HS-5 (cell line): ENCODE measurements around the gene CLOCK.
"Not testable (repeated sequence)": the region's sequence is repeated elsewhere in the genome, so short reads cannot be mapped to it uniquely, and the experiment has no call there.

Experiments used
- DNase-seq: peaks from one replicate; pipeline ENCODE4 v3.0.0-alpha.2; 2012; ENCODE audit warnings: low read depth

CLOCK gene, protein sequence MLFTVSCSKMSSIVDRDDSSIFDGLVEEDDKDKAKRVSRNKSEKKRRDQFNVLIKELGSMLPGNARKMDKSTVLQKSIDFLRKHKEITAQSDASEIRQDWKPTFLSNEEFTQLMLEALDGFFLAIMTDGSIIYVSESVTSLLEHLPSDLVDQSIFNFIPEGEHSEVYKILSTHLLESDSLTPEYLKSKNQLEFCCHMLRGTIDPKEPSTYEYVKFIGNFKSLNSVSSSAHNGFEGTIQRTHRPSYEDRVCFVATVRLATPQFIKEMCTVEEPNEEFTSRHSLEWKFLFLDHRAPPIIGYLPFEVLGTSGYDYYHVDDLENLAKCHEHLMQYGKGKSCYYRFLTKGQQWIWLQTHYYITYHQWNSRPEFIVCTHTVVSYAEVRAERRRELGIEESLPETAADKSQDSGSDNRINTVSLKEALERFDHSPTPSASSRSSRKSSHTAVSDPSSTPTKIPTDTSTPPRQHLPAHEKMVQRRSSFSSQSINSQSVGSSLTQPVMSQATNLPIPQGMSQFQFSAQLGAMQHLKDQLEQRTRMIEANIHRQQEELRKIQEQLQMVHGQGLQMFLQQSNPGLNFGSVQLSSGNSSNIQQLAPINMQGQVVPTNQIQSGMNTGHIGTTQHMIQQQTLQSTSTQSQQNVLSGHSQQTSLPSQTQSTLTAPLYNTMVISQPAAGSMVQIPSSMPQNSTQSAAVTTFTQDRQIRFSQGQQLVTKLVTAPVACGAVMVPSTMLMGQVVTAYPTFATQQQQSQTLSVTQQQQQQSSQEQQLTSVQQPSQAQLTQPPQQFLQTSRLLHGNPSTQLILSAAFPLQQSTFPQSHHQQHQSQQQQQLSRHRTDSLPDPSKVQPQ

DNA sequence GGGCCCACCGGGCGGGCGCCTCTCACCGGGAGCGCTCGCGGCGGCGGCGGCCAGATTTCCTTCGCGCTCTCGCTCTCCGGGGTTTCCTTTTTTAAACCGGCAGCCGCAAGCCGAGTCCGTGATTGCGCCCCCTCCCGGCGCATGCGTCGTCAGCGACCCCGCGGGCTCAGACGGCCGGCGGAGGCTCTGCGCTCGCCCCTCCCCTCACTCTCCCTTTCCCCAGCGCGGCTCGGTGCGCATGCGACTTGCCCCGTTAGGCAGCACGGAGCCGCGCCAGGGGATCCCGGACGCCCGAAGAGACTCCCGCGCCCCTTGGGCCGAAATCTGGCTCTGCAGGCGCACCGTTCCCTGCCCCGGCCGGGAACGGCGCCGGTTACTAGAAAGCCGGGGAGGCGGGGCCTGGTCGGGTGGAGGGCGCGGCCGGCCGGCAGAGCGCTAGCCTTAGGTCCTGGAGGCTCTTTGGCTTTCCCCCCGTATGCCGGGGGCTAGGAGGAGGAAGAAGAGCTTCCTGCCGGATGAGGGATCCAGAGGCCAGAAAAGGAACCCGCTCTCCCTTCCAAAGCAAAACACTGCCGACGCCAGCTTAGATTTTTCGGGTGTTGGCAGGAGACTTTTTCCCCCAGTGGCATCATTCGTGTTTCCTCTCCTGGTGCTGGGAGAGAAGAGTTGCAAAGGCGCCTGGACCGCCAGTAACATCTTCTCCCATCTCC is at the start of gene CLOCK:
TSS of gene CLOCK (minus strand) at position 154 of the 710 bp plus-strand sequence. CDS start 64,124 bp downstream, outside the sequence.
- no peak for DNase-seq

DNA sequence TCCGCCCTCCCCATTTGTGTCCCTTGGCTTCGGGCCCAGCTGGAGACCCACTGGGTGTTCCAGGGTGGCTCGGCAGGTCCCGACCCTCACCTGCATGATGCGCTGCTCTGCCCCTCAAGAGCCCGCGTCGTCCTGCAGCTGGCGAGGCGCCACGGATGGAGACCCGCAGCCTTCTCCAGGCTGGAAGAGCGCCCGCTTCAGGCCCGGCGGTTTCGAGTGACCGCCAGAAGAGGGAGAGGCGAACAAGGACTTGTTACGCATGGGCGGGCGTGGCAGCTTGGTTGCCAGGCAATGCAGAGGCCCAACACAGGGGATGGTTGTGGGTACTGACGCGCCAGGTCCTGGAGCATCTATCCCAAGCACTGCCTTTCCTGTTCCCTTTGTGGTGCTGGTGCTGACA is 45.3 kb upstream of the CLOCK start, which contains the start of gene PDCL2:
TSS of gene PDCL2 (minus strand) at position 232 of the 400 bp plus-strand sequence. CDS start at position 96, 136 bp downstream.
- no peak for DNase-seq

DNA sequence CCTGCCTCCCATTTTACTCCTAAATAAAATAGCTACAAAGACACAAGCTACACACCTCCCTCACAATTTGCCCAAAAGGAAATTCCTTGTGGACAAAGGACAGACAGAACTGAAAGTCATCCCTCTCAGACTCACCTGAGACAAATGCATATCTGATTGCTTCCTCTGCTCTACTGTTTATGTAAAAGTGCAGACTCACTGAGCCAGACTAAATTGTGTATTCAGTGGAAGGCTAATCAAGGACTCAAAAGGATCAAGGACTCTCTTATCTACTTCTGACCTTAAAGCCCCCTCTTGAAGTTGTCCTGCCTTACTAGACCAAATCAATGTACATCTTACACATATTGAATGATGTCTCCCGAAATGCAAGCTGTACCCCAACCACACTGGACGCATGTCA is 41.5 kb upstream of the CLOCK start:
- DNase-seq = no peak

DNA sequence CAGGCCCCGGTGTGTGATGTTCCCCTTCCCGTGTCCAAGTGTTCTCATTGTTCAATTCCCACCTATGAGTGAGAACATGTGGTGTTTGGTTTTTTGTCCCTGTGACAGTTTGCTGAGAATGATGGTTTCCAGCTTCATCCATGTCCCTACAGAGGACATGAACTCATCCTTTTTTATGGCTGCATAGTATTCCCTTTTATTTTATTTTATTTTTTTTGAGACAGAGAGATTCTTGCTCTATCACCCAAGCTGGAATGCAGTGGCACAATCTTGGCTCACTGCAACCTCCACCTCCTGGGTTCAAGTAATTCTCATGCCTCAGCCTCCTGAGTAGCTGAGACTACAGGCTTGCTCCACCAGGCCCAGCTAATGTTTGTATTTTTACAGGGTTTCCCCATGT is 36.1 kb upstream of the CLOCK start:
- not testable (repeated sequence) for DNase-seq

DNA sequence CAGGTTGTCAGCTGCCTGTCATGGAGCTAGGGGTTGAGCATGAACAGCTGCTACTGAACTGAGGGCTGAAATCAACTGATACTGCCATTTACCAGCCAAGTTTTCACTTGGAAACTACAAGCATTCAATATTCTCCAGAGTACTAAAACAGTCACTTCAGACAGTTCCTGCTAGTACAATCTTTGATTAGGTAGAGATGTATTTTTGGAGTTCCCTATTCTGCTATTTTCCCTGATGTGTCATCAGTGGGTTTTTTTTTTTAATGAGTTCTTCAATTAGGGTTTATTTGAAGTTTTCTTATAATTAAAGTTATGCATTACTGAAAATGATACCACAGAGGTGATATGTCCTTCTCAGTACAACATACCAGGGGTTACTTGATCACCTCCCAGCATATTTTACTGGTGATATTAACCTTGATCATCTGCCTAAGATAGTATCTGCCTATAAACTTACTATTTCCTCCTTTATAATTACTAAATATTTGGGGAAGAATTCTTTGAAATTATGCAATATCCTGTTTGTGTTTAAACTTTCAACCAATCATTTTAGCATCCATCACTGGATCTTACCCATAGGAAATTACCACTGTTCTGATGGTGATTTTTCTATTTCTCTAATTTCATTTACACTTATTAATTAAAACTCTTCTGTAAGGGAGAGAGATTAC is 31.8 kb upstream of the CLOCK start:
- DNase-seq = no peak

DNA sequence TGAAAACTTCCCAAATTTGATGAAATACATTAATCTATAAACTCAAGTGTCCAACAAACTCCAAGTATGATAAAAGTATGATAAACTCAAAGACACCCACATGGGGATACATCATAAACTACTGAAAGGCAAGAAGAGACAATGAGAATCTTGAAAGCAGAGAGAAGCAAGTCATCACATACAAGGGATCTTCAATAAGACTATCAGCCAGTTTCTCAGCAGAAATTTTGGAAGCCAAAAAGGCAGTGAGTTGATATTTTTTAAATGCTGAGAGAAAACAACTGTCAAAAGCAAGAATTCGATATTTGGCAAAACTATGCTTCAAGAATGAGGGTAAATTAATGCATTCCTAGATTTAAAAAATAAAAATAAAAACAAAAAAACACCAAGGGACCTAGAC is 28.8 kb upstream of the CLOCK start:
- no peak for DNase-seq

DNA sequence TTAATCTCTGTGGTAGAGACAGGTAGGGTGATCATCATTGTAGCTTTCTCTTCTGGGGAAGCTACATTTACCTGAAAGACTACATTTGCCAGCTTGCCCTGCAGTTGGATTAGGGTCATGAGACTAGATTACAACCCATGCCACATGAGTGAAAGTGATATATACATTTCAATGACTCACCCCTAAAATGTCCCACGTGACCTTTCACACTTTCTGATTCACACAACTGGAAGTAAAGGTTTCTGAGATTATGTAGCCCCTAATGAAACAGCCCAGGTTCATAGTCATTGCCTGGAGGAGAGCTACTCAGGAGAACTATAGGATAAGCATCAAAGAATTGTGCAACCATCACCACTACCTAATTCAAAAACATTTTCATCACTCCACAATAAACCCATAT is 27.5 kb upstream of the CLOCK start:
- DNase-seq = no peak

DNA sequence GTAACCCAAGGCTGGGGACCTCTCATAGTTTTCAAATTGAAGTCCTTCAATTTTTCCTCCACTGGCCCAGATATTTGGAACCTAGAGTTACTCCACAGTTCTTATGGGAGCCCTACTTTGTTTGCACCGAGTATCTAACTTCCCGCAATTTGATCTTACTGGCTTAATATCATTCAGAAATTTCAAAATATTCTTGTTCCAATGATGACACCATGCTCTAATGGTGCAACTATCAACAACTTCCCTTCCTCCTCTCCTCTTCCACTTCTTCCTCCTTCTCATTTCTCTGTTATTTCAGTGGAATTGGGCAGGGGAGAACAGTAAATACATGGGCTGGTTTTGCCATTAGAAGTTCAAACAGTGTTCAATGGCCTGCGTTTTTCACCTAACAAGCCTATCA is 25.1 kb upstream of the CLOCK start:
- DNase-seq = no peak

DNA sequence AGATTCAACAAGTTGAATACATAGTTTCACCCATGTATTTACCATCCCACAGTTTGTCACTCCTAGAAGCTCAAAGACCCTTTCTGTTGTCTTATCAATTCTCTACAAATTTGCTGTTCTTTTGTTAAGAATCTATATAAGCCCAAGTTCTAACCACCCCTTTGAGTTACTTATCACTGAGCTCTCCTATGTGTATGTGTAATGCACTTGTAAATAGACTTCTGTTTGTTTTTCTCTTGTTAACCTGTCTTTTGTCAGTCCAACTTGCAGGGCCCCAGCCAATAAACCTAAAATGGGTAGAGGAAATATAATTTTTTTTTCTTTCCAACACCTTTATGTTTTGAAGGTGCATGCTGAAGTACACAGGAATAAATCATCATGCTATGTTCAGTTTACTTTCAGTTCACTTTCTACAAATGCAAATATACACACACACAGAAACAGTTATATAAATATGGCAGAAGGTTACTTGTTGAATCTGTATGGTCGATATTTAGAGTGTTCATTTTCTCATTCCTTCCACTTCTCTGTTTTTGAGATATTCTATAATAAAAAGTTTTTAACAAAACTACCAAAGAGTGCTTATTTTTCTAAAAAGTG is 22.3 kb upstream of the CLOCK start:
- DNase-seq = no peak

DNA sequence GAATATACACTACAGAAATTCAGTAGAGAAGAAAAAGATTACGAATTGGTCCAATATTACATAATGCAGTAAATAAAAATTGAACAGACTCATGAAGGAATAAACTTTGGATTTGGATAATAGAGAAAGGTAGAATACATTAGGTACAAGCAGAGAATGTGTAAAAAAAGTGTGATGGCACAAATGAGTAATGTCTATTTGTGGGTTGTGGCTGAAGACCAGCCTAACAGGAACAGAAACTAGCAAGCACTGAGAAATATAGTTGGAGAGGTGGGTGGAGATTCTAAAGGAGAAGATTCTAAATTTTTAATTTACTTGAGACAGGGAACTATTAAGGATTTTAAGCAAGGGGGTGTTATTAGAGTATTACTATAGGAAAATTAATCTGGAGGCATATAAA is 15.2 kb upstream of the CLOCK start:
- DNase-seq = no peak

DNA sequence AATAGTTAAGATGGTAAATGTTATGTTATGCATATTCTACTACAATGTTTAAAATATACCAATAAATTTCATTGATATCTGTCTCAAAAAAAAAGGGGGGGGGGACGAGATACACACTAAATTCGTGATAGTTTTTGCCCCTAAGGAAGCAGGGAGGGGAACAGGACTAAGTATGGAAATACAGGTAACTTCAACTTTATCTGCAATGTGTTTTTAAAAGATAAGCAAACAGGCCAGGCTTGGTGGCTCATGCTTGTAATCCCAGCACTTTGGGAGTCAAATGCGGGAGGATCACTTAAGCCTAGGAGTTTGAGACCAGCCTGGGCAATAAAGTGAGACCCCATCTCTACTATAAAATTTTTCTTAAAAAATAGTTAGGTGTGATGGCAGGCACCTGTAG is 13.4 kb upstream of the CLOCK start:
- no peak for DNase-seq

DNA sequence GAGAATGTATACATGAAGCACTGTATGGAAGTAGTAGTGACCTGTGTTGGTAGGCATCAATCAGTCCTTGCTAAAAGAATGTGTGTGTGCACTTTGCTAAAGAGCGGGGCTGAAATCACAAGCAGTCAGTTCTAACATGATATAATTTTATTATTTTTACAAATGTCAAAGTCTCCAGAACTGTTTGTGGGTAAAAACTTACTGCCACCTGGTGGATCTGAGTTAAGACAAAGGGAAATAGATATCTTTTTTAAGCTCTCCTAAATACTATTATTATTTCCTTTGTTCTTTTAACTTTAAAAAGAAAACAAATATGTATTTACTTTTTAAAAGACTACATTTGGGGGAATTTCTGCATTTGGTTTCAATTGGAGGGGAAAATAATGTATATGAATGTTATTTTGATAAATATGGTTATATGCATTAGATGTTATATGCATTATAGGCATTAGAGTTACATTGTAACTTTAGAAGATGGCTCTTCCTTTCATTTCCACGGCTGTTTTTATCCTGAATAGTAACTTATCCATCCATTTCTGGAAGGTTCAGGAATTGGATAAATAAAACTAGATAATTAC is 7.8 kb upstream of the CLOCK start:
- DNase-seq = no peak

DNA sequence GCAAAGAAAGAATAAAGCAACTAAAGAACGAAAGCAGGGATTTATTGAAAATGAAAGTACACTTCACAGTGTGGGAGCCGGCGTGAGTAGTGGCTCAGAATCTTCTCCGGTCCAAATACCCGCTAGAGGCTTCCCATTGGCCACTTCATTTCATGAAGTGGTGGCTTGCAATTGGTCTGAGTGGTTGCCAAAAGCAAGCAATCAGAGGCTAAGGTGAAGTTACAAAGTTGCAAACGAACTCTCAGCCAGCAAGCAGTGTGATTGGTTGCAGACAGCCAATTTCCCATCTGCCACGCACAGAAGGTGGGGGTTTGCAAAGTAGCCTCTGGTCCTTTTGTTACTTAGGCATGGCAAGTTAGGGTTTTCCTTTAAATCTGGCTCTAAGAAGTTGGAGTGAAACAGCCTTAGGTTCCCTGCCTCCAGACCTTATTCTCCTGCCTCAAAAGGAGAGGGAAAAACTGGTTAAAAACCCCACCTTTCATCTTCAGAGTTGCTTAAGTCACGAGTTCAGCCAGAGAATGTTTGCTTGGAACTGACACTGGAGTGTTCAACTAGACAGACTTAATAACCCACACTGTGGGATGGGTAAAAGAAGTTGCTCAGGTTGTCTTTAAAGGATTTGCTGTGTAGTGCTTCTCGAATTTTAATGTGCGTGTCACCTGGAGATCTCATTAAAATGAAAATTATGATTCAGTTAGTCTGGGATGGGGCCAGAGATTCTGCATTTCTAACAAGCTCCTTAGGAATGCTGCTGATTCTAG is 6.9 kb upstream of the CLOCK start:
- no peak for DNase-seq

DNA sequence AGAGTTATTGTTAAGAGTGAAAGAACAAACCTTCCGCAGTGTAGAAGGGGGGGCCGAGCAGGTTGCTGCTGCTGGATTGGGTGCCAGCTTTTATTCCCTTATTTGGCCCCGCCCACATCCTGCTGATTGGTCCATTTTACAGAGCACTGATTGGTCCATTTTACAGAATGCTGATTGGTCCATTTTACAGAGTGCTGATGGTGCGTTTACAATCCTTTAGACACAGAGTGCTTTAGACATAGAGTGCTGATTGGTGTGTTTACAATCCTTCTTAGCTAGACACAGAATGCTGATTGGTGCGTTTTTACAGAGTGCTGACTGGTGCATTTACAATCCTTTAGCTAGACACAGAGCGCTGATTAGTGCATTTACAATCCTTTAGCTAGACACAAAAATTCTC is 5.3 kb upstream of the CLOCK start:
- DNase-seq = not testable (repeated sequence)

DNA sequence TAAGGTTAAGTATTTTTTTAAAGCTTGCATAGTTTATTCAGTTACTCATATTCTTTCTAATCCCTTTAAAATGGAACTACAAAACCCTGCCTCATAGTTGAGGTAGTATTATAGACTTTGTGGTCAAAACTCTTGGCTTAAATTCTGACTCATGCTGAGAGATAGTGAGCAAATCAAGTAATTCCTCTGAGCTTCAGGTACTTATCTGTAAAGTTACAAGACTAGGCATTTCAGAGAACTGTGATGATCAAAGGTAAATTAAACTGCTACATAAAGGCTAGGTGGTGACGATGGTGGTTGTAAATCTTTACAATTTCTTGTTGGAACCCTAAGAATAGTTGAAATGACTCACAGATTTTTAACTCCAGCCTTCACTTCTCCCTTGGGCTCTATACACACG is 3.2 kb upstream of the CLOCK start:
- no peak for DNase-seq

DNA sequence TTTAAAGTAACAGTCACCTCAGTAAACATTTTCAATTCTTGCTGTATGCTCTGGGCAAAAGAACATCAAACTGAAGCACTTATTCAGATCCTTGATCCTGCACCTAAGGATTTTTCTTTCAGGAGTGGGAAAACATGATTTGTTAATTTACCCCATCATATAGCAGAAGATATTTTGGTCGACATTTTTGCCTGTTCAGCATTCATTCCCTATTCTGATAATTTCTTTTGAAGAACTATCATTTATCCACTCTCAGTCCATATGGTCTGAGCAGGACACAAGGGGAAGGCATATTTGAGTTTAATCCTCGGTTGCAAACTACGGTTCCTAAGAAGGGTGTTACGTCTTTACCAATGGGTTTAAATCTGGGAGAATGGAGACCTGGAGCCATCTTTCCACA is 1.2 kb upstream of the CLOCK start:
- no peak for DNase-seq

DNA sequence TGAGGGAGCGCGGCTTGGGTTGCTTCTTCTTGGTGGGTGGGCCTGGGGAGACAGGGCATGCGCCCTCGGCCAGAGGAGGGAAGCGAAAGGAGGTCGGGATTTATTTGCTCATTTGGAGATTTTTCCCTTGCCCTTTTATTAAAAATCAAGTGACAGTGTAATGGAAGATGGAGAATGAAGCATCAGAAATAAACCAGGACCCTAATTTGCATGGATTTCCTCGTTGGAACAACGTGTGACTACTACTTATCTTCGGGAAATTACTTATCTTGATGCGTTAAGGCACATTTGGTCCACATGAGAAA is 709 bp upstream of the CLOCK start:
- DNase-seq = no peak

DNA sequence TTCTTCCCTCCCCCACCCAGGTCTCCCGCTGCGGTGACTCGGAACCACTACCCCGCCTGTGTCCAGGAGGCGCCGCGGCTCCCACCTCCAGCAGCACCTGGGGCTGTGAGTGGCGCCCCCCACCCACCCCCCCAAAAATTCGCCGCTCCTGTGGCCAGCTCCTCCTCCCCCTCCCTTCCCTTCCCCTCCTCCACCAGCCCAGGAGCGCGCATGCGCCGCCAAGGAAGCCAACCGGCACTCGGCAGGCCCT is 278 bp downstream of the CLOCK start:
- no peak for DNase-seq

DNA sequence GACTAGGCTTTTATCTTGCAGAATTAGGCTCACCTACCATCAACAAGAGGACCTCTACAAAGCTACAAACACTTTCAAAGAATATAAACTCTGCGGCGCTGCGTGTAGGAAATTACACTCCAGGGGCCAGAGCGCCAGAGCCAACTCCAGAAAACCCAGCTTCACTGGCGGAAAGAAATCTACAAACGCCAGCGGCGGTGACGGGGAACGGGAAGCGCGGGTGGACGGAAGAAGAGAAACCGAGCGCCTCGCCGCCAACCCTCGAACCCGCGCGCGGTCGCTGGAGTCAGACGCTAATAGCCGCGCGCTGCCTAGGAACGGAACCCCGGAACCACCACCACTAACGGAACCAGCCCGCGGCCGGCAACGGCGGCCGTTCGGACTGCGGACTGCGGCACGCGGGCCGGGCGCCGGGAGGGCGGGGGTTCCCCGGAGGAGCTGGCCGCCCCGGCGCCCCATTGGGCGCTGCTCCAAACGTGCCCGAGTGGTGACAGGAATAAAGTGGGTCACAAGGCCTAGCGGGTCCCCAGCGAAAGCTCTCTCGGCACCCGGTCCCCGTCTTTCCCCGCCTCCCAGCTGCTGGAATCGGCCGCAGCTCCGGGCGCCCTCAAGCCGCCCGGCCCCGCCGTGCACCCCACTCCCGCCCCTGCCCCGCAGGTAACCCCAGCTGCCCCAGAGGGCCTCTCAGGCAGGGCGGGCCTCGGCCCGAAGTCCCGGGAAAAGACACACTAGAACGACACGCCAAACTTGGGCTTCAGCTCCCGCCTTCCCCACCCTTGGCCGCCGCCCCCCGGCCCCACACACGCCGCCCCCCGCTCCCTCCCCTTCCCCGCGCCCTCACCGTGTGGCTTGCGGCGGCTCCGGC is 836 bp downstream of the CLOCK start:
- DNase-seq = no peak

DNA sequence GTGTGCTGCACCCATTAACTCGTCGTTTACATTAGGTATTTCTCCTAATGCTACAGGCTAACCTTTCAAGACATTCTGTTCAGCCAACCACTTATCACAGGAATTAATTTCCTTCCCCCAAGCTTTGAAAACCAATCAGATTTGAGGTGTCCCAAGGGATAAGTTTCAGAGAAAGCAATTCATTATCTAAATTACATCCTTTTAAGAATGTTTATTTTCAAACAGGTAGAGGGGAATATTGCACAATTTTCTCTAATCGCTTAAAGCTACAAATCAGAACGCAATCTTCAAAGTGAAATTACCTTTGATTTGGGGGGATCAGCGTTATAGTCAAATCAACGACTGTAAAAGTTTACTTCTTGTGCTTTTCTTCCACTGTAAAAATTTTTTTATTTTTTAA is 1.6 kb downstream of the CLOCK start:
- no peak for DNase-seq
